HG03196 (cell line): ENCODE measurements around the gene PARD3B.

ENCODE experiments used
- ATAC-seq: cut with Tn5 transposase; IDR thresholded peaks from one replicate; pipeline ENCODE4 v1.9.1; 2021; ENCODE audit not compliant: unreplicated experiment

The PARD3B gene, protein sequence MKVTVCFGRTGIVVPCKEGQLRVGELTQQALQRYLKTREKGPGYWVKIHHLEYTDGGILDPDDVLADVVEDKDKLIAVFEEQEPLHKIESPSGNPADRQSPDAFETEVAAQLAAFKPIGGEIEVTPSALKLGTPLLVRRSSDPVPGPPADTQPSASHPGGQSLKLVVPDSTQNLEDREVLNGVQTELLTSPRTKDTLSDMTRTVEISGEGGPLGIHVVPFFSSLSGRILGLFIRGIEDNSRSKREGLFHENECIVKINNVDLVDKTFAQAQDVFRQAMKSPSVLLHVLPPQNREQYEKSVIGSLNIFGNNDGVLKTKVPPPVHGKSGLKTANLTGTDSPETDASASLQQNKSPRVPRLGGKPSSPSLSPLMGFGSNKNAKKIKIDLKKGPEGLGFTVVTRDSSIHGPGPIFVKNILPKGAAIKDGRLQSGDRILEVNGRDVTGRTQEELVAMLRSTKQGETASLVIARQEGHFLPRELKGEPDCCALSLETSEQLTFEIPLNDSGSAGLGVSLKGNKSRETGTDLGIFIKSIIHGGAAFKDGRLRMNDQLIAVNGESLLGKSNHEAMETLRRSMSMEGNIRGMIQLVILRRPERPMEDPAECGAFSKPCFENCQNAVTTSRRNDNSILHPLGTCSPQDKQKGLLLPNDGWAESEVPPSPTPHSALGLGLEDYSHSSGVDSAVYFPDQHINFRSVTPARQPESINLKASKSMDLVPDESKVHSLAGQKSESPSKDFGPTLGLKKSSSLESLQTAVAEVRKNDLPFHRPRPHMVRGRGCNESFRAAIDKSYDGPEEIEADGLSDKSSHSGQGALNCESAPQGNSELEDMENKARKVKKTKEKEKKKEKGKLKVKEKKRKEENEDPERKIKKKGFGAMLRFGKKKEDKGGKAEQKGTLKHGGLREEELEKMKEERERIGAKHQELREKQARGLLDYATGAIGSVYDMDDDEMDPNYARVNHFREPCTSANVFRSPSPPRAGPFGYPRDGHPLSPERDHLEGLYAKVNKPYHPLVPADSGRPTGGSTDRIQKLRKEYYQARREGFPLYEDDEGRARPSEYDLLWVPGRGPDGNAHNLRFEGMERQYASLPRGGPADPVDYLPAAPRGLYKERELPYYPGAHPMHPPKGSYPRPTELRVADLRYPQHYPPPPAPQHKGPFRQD (N-terminal part only)

DNA sequence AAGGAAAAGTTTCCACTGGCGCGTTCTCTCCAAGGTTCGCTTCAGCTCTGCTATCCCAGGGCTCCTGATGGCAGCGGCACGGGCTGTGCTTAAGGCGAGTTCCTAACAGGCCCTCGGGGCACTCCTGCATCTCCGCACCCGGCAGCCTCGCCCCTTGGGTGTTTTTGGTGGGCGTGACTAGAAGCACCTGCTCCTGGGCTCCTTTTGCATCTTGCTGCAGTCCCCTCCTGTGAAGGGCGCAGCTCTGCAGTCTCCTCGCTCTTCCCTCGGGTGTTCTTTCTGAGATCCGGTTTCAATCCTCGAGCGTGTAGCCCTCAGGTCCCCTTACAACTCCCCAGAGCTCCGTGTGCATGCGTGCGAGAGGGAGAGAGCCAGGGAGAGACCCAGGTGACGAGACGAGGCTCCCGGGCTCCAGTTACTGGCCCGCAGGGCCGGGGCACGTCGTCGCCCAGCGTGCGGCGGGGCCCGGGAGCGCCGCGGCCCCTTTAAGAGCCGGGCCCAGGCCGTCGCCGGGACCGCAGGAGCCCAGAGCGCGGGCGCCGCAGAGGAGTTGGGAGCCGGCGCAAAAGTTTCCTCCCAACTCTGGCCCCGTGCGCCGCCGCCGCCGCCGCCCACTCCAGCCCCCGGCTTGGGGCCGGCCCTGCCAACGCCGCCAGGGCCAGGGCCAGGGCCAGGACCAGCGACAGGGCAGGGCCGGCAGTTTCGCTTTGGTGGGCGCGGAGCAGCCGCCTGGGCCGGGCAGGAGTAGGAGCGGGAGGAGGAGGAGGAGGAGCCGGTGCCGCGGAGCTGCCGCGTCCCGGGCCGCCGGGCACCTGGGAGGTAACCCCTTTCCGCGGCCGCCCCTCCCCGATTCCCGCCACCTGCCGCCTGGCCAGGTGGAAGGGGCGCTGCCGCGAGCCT lies at the start of gene PARD3B:
Gene PARD3B (plus strand): TSS at position 515 of the 900 bp plus-strand sequence. CDS start 525 bp downstream, outside the sequence.
- no peak for ATAC-seq

DNA sequence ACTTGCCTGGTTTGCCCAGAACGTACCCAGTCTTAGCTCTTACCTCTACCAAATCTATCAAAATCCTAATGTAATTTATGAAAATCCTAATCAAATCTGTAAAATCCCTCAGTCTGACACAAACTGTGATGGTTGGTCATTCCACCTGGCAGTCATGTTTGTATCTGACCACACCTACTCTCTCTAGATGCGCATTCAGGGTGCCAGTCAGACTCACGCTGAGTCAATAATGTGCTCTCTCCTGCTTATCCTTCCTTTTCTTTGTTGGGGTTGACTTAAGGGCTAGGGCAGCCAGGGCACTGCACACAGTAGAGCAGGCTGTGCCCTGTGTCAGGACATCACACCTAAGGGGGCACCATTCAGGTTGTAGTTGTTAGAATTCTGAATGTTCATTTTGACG lies 48.5 kb upstream of the PARD3B start:
- no peak for ATAC-seq

DNA sequence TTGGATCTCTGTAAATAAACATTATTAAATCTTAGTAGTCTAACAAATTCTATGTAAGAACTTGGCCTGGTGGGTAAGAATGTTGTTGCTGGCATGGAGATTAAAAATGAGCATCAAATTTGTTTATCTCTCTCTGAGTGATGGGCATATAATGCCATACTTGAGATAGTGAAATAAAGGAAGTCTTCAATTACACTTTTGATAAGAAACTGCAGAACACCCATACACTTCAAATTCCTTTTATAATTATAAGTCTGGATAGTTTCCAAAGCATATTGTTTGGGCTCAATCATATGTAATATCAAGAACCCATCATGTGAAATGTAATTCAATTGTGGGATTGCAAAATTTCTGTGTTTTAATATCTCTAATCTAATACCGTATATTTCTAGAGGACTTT lies 47.4 kb upstream of the PARD3B start:
- no peak for ATAC-seq

DNA sequence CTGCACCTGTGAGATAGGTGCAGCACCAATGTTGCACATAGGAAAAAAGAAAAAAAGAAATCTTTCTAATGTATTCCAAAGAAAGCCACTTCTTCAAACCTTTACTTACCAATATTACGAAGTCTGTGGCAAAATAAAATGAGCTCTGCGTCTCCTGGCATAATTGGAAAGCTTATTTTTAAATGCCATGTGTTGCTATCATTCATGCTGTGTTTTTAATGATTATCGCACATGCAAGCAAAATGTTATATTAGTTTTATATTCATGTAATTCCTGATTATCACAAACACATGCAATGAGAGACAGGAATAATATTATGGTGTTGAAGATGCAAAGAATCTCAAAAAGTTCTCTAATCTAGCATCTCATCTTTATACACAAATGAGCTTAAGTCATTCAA lies 47.0 kb upstream of the PARD3B start:
- no peak for ATAC-seq

DNA sequence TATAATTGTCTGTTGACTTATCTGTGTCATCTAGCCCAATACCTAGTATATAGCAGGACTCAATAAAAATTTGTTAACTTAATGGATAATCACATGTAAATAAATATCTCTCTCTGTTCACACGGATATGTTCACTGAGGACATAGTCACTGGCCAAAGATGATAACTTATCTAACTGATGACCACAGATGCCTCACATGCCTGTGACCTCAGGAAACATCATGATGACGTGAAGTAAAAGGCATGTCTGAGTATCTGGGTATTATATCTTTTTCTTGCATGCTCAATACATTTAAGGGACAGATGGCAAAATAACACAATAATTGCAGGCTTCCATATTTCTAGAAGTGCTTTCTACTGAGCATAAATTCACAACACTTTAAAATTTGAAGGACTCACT lies 41.4 kb upstream of the PARD3B start:
- no peak for ATAC-seq

DNA sequence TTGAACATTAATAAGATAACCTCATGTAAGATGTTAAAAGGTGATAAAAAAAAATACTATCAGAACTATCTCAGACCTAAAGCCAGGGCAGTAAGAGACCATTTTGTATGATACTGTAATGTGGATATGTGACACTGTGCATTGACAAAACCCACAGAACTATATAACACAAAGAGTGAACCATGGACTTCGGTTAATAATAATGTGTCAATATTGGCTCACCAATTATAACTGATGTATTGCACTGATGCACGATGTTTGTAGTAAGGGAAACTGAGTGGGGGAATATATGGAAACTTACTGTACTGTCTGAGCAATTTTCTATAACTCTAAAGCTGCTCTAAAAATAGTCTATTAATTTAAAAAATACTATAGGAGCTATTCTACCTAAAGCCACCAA lies 40.7 kb upstream of the PARD3B start:
- no peak for ATAC-seq

DNA sequence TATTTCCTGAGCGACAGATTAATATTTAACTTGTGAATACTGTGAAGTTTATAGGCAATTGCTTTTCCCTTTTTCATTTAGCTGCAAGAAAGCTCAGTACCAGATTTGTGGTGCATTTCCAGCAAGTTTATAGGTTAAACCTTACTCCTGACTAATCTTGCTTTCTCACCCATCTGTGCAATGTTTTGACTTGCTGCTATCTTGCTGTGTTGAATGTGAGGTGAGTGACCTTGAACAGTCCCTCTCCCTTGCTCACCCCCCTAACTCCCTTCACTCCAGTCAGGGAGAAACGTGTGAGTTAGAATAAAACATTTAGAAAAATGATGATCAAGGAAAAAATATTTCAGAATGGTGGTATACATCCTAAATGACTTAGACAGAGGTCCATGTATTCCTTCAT lies 39.8 kb upstream of the PARD3B start:
- ATAC-seq = no peak

DNA sequence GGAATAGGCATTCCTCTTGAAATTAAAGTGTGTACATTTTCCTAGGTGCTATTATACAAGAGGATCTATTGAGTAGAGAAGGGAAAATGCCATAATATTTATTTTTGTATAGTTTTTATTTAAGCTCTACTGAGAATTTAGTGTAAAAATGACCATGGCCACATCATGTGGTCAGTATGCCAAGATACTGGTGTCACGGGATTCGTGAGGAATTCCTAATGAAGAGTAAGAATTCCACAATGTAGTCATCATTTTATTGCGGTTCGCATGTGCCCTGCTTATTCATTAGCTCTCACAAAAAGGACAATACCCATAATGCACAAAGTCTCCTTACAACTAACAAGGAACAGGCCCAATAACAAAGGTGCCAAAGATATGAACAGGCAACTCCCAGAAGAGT lies 39.3 kb upstream of the PARD3B start:
- ATAC-seq = no peak

DNA sequence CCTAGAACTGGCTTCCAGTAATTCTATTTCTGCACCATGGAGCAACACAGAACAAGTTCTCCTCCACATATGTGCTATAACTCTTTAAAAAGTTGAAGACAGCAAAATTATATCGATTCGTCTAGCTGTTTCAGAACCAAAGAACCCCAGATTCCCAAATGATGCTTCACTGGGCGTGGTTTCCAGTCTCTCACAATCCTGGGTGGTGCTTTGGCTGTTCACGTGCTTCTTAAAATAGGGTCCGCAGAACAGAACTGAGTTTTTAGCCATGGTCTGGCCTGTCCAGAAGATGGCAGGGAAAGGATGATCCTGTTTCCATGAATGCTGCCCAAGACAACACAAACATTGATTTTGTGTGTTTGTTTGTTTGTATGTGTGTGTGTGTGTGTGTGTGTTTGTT lies 37.6 kb upstream of the PARD3B start:
- no peak for ATAC-seq

DNA sequence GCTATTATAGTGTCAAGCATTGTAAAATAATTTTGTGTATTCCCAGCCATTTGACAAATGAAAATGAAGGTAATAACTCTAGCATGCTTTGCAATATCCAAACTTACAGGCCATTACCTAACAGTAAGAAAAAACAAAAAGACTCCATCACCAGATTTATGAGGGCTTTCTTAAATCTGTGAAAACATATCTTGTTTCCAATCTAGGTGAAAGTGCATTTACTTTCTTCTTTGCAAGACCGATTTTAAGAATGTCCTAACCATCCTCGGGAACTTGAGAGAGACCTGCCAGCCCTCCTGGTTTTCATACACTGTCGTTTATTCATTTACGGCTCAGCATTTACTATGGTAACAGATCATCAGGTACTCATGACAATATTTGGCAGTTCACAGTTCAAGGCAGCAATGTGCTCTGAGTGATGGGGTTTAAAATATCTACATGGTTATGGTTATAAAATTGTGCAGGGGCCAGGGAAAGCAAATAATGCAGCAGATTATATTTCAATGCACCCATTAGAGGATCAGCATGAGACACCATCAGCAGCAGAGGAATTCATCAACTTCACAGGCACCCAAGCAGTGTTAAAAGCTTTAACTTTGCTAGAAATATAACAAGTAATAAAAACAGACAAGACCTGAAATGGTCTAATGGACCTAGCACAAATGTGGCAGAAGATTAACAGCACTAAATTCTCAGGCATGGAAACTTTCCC lies 34.4 kb upstream of the PARD3B start:
- ATAC-seq = no peak

DNA sequence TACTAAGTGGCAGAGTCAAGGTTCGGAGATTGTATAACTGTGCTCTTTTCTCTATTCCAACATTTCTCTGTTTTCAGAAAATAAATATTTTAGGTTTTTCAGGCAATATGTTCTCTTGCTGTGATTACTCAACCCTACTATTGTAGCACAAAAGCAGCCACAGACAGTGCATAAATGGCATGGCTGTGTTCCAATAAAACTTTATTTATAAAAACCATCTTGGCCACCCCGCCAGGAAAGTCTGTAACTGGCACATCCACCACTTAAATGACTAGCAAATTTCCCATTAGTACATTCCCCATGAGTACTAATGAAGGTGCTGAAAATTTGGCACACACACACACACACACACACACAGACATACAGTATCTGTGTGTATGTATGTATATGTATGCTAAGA lies 30.8 kb upstream of the PARD3B start:
- no peak for ATAC-seq

DNA sequence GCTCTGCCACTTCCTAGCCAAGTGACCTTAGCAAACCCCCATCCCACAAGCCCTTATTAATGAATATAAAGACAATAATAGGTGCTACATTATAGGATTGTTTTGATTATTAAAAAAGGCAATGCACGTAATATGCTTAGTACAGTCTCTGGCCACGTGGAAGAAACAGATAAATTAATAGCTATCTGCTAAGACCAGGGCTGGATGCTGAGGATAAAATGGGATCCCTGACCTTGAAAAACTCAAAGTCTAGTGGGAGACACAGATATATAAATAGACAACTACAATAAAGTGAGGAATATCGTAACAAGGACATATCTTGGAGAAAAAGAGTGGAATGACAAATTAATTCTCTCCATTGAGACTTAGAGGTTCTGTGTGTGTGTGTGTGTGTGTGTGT lies 29.9 kb upstream of the PARD3B start:
- no peak for ATAC-seq

DNA sequence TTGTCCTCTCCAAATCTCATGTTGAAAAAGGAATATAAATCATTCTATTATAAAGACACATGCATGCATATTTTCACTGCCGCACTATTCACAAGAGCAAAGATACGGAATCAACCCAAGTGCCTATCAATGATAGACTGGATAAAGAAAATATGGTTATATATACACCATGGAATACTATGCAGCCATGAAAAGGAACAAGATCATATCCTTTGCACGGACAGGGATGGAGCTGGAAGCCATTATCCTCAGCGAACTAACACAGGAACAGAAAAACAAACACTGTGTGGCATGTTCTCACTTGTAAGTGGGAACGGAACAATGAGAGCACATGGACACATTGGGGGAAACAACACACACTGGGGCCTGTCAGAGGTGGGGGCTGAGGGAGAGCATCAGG lies 28.1 kb upstream of the PARD3B start:
- no peak for ATAC-seq

DNA sequence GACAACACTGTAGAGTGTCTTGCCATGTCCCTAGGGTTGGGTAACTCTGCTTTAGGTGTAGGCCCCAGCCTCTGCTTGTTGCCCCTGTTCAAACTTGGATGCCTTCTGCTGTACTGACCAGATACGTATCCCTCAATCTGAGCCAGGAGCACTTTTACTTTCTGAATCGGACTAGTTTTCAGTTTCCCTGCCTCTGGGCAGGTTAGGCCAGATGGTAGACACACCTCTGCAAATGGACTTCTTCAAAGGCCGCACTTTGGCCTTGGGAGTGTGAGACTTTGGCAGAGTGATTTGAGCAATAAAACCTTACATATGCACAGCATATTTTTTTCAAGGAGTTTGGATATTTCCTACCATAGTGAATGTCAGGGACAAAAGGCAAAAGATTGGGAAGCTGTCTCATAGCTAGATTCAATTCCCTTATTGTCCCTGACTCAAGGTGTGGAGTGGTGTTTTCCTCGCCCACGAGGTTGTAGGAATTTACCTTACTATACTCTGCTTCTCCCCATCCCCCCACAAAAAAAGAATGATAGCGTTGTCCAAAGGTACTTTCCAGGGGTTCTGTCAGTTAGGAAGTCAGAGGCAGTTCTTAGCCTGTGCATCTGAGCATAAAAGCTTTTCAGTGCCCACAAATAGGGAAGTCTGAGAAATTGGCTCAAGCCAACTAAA lies 15.3 kb upstream of the PARD3B start:
- ATAC-seq = no peak

DNA sequence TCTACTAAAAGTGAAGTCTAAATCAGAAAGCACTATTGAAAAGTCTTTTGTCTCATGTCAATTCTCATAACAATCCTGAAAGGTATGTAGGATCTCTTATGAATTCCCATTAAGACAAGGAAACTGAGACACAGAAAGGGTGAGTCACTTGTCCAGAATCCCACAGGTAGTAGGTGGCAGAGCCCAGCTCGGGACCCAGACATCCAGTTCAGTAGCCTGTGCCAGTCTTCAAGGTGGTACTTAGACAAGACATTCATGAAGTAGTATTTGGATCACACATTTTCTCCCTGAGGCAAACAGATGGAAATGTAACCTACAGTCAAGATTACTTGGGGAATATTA lies 14.8 kb upstream of the PARD3B start:
- no peak for ATAC-seq

DNA sequence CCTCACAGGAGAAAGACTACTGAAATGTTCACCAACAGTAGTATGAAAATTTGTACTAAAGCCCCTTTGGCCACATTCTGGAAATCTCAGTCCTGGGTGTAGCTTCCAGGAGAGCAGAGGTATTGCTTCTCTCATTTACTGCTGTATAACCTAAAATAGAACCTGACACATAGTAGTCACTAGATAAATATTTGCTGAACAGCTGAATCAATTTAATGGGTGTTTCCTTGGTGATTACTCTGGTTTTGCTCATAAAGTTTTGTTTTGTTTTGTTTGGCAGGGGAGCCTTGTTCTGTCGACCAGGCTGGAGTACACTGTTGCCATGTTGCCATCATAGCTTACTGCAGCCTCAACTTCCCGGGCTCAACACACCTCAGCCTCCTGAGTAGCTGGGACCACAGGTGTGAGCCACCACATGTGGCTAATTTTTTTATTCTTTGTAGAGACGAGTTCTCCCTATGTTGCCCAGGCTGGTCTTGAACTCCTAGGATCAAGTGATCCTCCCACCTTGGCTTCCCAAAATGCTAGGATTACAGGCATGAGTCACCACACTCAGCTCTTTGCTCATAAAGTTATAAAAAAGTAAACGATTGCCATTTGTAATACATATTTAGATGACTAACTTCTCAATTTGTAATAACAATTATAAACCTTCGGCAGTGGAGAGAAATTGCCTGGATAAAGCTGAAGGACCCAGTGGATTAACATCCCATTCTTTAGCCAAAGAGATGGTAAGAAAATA lies 11.5 kb upstream of the PARD3B start:
- ATAC-seq = no peak

DNA sequence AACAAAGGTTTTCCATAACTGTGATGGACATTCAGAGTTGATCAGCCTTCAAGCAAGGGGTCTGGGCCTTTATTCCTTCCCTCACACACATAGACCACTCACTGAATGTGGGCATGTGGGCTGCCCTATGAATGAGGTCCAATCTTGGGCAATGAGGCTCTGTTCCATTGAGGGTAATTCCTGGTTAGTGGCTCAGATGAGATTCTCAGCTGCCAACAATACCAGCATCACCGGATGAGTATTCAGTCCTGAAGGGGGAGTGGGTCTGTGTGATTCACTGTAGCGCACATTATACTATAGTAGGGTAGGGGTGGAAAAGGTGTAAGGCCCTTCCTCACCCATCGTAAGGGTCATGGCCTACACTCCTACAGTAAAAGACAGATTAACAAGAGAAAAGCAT lies 9.9 kb upstream of the PARD3B start:
- ATAC-seq = no peak

DNA sequence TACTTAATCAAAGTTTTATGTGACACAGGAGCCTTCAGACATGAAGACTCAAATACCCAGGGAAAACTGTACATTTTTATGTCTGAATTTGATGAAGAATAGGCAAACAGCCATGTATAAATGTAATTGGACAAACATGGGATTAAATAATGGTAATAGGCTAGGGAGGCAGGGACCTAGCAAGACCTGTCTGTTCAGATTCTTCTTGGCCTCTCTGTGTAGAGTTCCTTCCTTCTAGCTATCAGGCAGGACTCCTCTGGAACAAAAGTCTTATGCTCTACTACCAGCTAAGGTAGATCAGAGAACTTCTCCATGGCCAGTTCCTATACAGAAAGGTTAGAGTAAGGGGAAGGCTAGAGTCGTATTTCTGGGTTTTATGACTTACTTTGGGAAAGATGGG lies 9.5 kb upstream of the PARD3B start:
- ATAC-seq = no peak
